Smooth muscle cell (in vitro differentiated cells): ENCODE data around the gene SLC5A1. TPM values are rescaled to one million over a fixed set of nuclear protein-coding genes. Genes with fewer than 3 reads are reported as not detected.
A peak's percentile ranks its signal among the peaks of the same experiment; 100 is the strongest.

Source experiments
- DNase-seq: peaks from one replicate; lab custom pipeline; 2025; ENCODE audit not compliant: unreplicated experiment; lab: John Stamatoyannopoulos, UW
- H2AFZ ChIP-seq: fragments of 200-600 bp; sonication (generic); 2 replicates; pipeline ENCODE4 v1.6.0; 2016; ENCODE audit warnings: antibody characterized with exemption, low read depth, mild to moderate bottlenecking
- H3F3A ChIP-seq: fragments of 200-600 bp; sonication (generic); 2 replicates; pipeline ENCODE4 v1.6.0; 2017; ENCODE audit warnings: antibody characterized with exemption, low read depth
- H3K27ac ChIP-seq: fragments of 200-600 bp; sonication (generic); 2 replicates; pipeline ENCODE4 v1.5.1; 2016; ENCODE audit warnings: low read depth, mild to moderate bottlenecking
- H3K27me3 ChIP-seq: fragments of 200-600 bp; sonication (generic); 2 replicates; pipeline ENCODE4 v1.6.1; 2016; ENCODE audit warnings: low read depth, mild to moderate bottlenecking
- H3K36me3 ChIP-seq: fragments of 200-600 bp; sonication (generic); 2 replicates; pipeline ENCODE4 v1.5.1; 2016; ENCODE audit warnings: low read depth
- H3K4me1 ChIP-seq: fragments of 200-600 bp; sonication (generic); 2 replicates; pipeline ENCODE4 v1.5.1; 2016; ENCODE audit warnings: low read depth
- H3K4me2 ChIP-seq: fragments of 200-600 bp; sonication (generic); 2 replicates; pipeline ENCODE4 v1.6.0; 2016; ENCODE audit warnings: mild to moderate bottlenecking
- H3K4me3 ChIP-seq: fragments of 200-600 bp; sonication (generic); 2 replicates; pipeline ENCODE4 v1.5.1; 2016; ENCODE audit warnings: mild to moderate bottlenecking
- H3K79me2 ChIP-seq: fragments of 200-600 bp; sonication (generic); 2 replicates; pipeline ENCODE4 v1.6.0; 2016; ENCODE audit warnings: low read depth, mild to moderate bottlenecking
- H3K9ac ChIP-seq: fragments of 200-600 bp; sonication (generic); 2 replicates; pipeline ENCODE4 v1.6.0; 2016; ENCODE audit warnings: low read depth
- H3K9me3 ChIP-seq: fragments of 200-600 bp; sonication (generic); replicated peaks from 2 replicates; pipeline ENCODE4 v1.5.1; 2016; ENCODE audit warnings: low read depth
- H4K20me1 ChIP-seq: fragments of 200-600 bp; sonication (generic); 2 replicates; pipeline ENCODE4 v1.6.0; 2016; ENCODE audit warnings: low read depth
- CTCF ChIP-seq: fragments of 200-600 bp; sonication (generic); IDR thresholded peaks from 2 replicates; pipeline ENCODE4 v1.5.1; 2017; ENCODE audit warnings: borderline replicate concordance, mild to moderate bottlenecking, antibody characterized with exemption; ENCODE audit not compliant: insufficient read depth, poor library complexity, severe bottlenecking
- WGBS: methylation state at CpG from one replicate; pipeline ENCODE4 v1.1.7; 2016; ENCODE audit warnings: low lambda C conversion rate; 5-methylcytosine and 5-hydroxymethylcytosine counted together
- polyA plus RNA-seq: library from polyadenylated mRNA; unstranded; fragments of >200 nt; fragmentation: Nextera tagmentation; extraction: Ambion mirVana; gene quantifications from 2 replicates; pipeline ENCODE4 v1.2.1, GENCODE V29; 2016
- total RNA-seq: library from RNA; depleted of rRNA; stranded (reverse); fragments of >200 nt; gene quantifications from 2 replicates; pipeline ENCODE4 v1.2.3, GENCODE V29; 2014

SLC5A1 gene
- total and polyA plus RNA-seq, 2 experiments from 2014 or later: not detected

GRCh38 chr22:32097018-32097417 lies 54.0 kb downstream of the SLC5A1 start:
- no peak overlapping the region for H2AFZ ChIP-seq
- no peaks in the 10 kb centered on the region for H3K4me1 ChIP-seq

GRCh38 chr22:32097881-32098499 lies 54.9 kb downstream of the SLC5A1 start:
- Histone ChIP-seq H3K79me2 (no peaks in the 10 kb centered on the region), H3K9ac (no peak overlapping the region), H3F3A (no peaks in the 10 kb centered on the region), H3K4me1 (no peaks in the 10 kb centered on the region), H3K27ac (no peak overlapping the region), H3K4me3 (no peak overlapping the region), H2AFZ (no peak overlapping the region), H3K4me2 (no peak overlapping the region), H3K36me3 (no peaks in the 10 kb centered on the region), H3K9me3 (no peaks in the 10 kb centered on the region), H4K20me1 (no peaks in the 10 kb centered on the region), H3K27me3 (peaks cover 32% of the 10 kb centered on the region)
- no peak for DNase-seq
- TF ChIP-seq CTCF: no peak

More at GRCh38 chr22:32097018-32097417, 54.0 kb downstream of the SLC5A1 start:
- peaks cover 40% of the 10 kb centered on the region for H3K27me3 ChIP-seq
- no peaks in the 10 kb centered on the region for H3K9me3 ChIP-seq
- no peak for TF ChIP-seq CTCF
- H3K9ac ChIP-seq: no peak overlapping the region
- H3K36me3 ChIP-seq: no peaks in the 10 kb centered on the region
- no peaks in the 10 kb centered on the region for H4K20me1 ChIP-seq
- no peak overlapping the region for H3K4me3 ChIP-seq
- WGBS: 41% methylated on average over 1 of the region's 1 CpG
- H3F3A ChIP-seq: no peaks in the 10 kb centered on the region
- no peak overlapping the region for H3K27ac ChIP-seq
- no peak overlapping the region for H3K4me2 ChIP-seq
- H3K79me2 ChIP-seq: no peaks in the 10 kb centered on the region
- no peak for DNase-seq

GRCh38 chr22:32100711-32101110 lies 57.6 kb downstream of the SLC5A1 start:
- H3K27ac ChIP-seq: no peak overlapping the region
- peaks cover 23% of the 10 kb centered on the region for H3K27me3 ChIP-seq
- H3F3A ChIP-seq: no peaks in the 10 kb centered on the region
- TF ChIP-seq CTCF: no peak
- no peaks in the 10 kb centered on the region for H4K20me1 ChIP-seq
- no peak overlapping the region for H3K4me2 ChIP-seq
- H3K4me3 ChIP-seq: no peak overlapping the region
- H3K36me3 ChIP-seq: no peaks in the 10 kb centered on the region
- H2AFZ ChIP-seq: no peak overlapping the region
- no peaks in the 10 kb centered on the region for H3K79me2 ChIP-seq
- DNase-seq: no peak
- no peak overlapping the region for H3K9ac ChIP-seq
- H3K4me1 ChIP-seq: no peaks in the 10 kb centered on the region
- H3K9me3 ChIP-seq: no peaks in the 10 kb centered on the region
- 65% methylated on average over 1 of the region's 1 CpG for WGBS

GRCh38 chr22:32103658-32104315 lies 60.7 kb downstream of the SLC5A1 start:
- Histone ChIP-seq H4K20me1 (no peaks in the 10 kb centered on the region), H3K9me3 (no peaks in the 10 kb centered on the region), H3K27me3 (peaks cover 23% of the 10 kb centered on the region), H3K79me2 (no peaks in the 10 kb centered on the region), H3K4me1 (no peaks in the 10 kb centered on the region), H3F3A (no peaks in the 10 kb centered on the region), H3K36me3 (no peaks in the 10 kb centered on the region), H3K27ac (no peak overlapping the region), H3K4me3 (no peak overlapping the region), H3K9ac (no peak overlapping the region), H2AFZ (no peak overlapping the region), H3K4me2 (no peak overlapping the region)
- TF ChIP-seq CTCF: peak; percentile 44
- no peak for DNase-seq
- WGBS: 44% methylated on average over 2 of the region's 2 CpGs
